Measurements from ENCODE around the gene ANKRD24. TPM values are rescaled to one million over a fixed set of nuclear protein-coding genes. Genes with fewer than 3 reads are reported as not detected.

ANKRD24 gene
- total RNA-seq, result 1 to 10 TPM; 1.0 to 1.1 TPM

GRCh38 chr19:4182084-4182810 is at the start of gene ANKRD24, which contains the start of gene SIRT6:
Gene ANKRD24 (plus strand): TSS chr19:4182689. CDS start chr19:4186426, 3,737 bp downstream.
Gene SIRT6 (minus strand): TSS chr19:4182563. CDS start chr19:4182539, 24 bp downstream.

GRCh38 chr19:4229179-4229931 is 46.9 kb downstream of the ANKRD24 start, which contains the start of gene EBI3:
Gene EBI3 (plus strand): TSS chr19:4229523. CDS start chr19:4229551, 28 bp downstream.

GRCh38 chr19:4246767-4247593 is 64.5 kb downstream of the ANKRD24 start, which contains the start of gene YJU2:
Gene YJU2 (plus strand): TSS chr19:4247080. CDS start chr19:4247147, 67 bp downstream.

Other genes starting within 250 kb of the ANKRD24 start
- not detected for gene NMRK2, start 249.6 kb upstream of the ANKRD24 start, total RNA-seq
- 10 to 100 TPM; 37.1 to 37.9 TPM for gene DAPK3, start 211.6 kb upstream of the ANKRD24 start, total RNA-seq
- 1,000 to 10,000 TPM; 2,716 to 2,731 TPM for gene EEF2, start 197.2 kb upstream of the ANKRD24 start, total RNA-seq
- gene PIAS4, start 175.0 kb upstream of the ANKRD24 start, total RNA-seq, result 10 to 100 TPM; 28.1 to 28.5 TPM
- 10 to 100 TPM; 45.7 to 47.2 TPM for gene ZBTB7A, start 115.8 kb upstream of the ANKRD24 start, total RNA-seq
- 100 to 1,000 TPM; 192 to 194 TPM for gene MAP2K2, start 58.6 kb upstream of the ANKRD24 start, total RNA-seq
- gene CREB3L3, start 29.1 kb upstream of the ANKRD24 start, total RNA-seq, result under 1 TPM in 1 of 2 experiments, not detected in 1; 0.17 TPM
- 10 to 100 TPM; 30.8 to 35.0 TPM for gene SIRT6, start 126 bp upstream of the ANKRD24 start, total RNA-seq
- gene EBI3, start 46.8 kb downstream of the ANKRD24 start, total RNA-seq, result under 1 TPM in 1 of 2 experiments, not detected in 1; 0.40 TPM
- 10 to 100 TPM; 26.0 TPM for gene YJU2, start 64.4 kb downstream of the ANKRD24 start, total RNA-seq
- gene SHD, start 96.6 kb downstream of the ANKRD24 start, total RNA-seq, result not detected
- 10 to 100 TPM; 50.3 to 53.2 TPM for gene TMIGD2, start 119.7 kb downstream of the ANKRD24 start, total RNA-seq
- 1 to 10 TPM; 9.5 to 9.6 TPM for gene FSD1, start 121.9 kb downstream of the ANKRD24 start, total RNA-seq
- gene STAP2, start 156.1 kb downstream of the ANKRD24 start, total RNA-seq, result 10 to 100 TPM; 11.3 to 11.4 TPM
- 10 to 100 TPM; 19.3 to 20.4 TPM for gene MPND, start 160.9 kb downstream of the ANKRD24 start, total RNA-seq
- gene SH3GL1, start 217.9 kb downstream of the ANKRD24 start, total RNA-seq, result 10 to 100 TPM; 78.2 to 79.6 TPM
- gene CHAF1A, start 220.0 kb downstream of the ANKRD24 start, total RNA-seq, result 10 to 100 TPM; 54.9 to 60.0 TPM